ENCODE data around the gene SRSF9.
A peak's percentile ranks its signal among the peaks of the same experiment; 100 is the strongest.
"Not testable (repeated sequence)": the region's sequence is repeated elsewhere in the genome, so short reads cannot be mapped to it uniquely, and the experiment has no call there.

SRSF9 gene

DNA sequence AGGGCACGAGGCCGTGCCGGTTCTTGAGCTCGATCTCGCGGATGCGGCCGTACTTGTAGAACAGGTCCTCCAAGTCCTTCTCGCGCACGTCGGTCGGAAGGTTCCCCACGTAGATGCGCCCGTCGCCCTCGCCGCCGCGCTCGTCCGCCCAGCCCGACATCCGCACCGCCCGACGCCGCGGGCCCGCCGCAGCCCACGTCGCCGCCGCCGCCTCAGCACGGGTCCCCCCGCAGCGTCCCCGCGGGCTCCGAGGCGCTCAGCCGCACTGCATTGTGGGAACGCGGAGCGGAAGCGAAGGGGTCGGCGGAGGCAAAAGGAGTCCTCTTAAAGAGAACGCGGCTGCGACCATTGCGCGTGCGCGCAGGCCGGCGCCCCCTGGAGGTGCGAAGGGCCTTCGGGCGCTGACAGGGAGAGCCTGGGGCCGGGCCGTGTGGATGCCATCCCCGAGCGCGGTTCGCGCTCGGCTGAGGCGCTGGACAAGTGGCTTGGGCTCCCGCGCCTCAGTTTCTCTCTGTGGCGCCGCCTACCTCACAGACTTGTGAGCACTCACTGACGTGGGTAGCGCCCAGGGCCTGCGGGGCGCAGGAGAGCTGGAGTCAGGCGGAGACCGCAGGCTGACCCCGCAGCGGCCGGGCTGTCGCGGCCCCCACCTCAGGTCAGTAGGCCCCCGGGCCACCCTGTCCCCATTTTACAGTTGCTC lies at the start of gene SRSF9:
Gene SRSF9 (minus strand): TSS at position 299 of the 700 bp plus-strand sequence. CDS start 139 bp downstream, at position 160.
- ATAC-seq, result peak; percentile 88
- TF ChIP-seq PATZ1 (CRISPR knock-in tag; IDR thresholded peaks at IDR 0.05; ENCODE audit: borderline replicate concordance) (peak; percentile 42; the same call in 1 of the 2 replicates), SNAI2 (CRISPR knock-in tag; IDR thresholded peaks at IDR 0.05) (no peak)

- ATAC-seq, result not testable (repeated sequence)
Measured at GRCh38 chr12:120519324-120519723, 49.8 kb upstream of the SRSF9 start.

DNA sequence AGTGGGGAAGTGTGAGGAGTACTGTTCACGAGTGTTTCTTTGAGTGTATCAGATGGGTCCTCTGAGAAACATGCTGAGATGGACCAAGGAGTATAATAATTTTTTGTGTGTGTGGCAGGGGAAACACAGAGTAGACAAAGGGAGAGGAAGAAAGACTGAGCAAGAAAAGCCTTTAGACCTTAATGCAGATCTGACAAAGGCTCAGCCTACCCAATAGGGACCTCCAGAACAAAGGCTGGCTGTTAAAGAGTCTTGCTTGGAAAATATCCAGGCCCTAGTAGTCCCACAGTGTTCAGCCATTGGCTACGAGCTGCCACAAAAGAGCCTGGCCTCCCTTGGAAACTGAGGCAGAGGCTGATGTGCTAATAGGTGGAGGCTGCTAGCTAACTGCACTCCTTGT lies 45.9 kb upstream of the SRSF9 start:
- ATAC-seq, result no peak
- TF ChIP-seq, protein P1, sequence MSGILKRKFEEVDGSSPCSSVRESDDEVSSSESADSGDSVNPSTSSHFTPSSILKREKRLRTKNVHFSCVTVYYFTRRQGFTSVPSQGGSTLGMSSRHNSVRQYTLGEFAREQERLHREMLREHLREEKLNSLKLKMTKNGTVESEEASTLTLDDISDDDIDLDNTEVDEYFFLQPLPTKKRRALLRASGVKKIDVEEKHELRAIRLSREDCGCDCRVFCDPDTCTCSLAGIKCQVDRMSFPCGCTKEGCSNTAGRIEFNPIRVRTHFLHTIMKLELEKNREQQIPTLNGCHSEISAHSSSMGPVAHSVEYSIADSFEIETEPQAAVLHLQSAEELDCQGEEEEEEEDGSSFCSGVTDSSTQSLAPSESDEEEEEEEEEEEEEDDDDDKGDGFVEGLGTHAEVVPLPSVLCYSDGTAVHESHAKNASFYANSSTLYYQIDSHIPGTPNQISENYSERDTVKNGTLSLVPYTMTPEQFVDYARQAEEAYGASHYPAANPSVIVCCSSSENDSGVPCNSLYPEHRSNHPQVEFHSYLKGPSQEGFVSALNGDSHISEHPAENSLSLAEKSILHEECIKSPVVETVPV (CRISPR knock-in tag; IDR thresholded peaks at IDR 0.05), result no peak
- no peak for TF ChIP-seq ZNF565 (CRISPR knock-in tag; conservative IDR thresholded peaks at IDR 0.05; ENCODE audit: low read depth)
- TF ChIP-seq ZFP3 (CRISPR knock-in tag; IDR thresholded peaks at IDR 0.05), result no peak
- TF ChIP-seq OSR1 (CRISPR knock-in tag; IDR thresholded peaks at IDR 0.05), result no peak
- TF ChIP-seq POU6F1 (CRISPR knock-in tag; IDR thresholded peaks at IDR 0.05; ENCODE audit: borderline replicate concordance, low read depth), result no peak
- no peak for TF ChIP-seq TSHZ2 (CRISPR knock-in tag; IDR thresholded peaks at IDR 0.05)

- no peak for ATAC-seq
- TF ChIP-seq ZNF8 (CRISPR knock-in tag; IDR thresholded peaks at IDR 0.05), result no peak
- TF ChIP-seq PPARA (CRISPR knock-in tag; IDR thresholded peaks at IDR 0.05; ENCODE audit: borderline replicate concordance), result no peak
- TF ChIP-seq BACH2 (CRISPR knock-in tag; IDR thresholded peaks at IDR 0.05; ENCODE audit: borderline replicate concordance), result no peak
- no peak for TF ChIP-seq ARNTL (CRISPR knock-in tag; IDR thresholded peaks at IDR 0.05; ENCODE audit: borderline replicate concordance, low read depth)
- TF ChIP-seq TCF4 (CRISPR knock-in tag; IDR thresholded peaks at IDR 0.05; ENCODE audit: borderline replicate concordance), result no peak
- TF ChIP-seq OSR1 (CRISPR knock-in tag; IDR thresholded peaks at IDR 0.05), result no peak
- no peak for TF ChIP-seq CSDC2 (CRISPR knock-in tag; IDR thresholded peaks at IDR 0.05)
- TF ChIP-seq TOX (CRISPR knock-in tag; IDR thresholded peaks at IDR 0.05; ENCODE audit: borderline replicate concordance), result no peak
- no peak for TF ChIP-seq CREB5 (CRISPR knock-in tag; IDR thresholded peaks at IDR 0.05; ENCODE audit: low read depth)
Measured at GRCh38 chr12:120514002-120514401, 44.5 kb upstream of the SRSF9 start.

DNA sequence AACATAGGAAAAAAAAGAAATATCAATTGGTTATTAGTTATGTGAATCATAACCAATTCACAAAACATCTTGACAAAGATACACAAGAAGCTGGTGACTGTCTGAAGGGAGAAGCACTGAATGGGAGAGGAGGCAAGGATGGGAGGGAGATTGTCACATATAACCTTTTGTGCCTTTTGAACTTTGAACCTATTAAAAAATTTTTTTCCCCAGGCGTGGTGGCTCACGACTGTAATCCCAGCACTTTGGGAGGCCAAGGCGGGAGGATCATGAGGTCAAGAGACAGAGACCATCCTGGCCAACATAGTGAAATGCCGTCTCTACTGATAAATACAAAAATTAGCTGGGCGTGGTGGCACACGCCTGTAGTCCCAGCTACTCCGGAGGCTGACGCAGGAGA lies 39.0 kb upstream of the SRSF9 start:
- no peak for ATAC-seq

More for the DNA sequence above, 39.0 kb upstream of the SRSF9 start:
- no peak for TF ChIP-seq ZFP30 (CRISPR knock-in tag; IDR thresholded peaks at IDR 0.05)
- TF ChIP-seq ZNF8 (CRISPR knock-in tag; IDR thresholded peaks at IDR 0.05), result no peak
- no peak for TF ChIP-seq CSDC2 (CRISPR knock-in tag; IDR thresholded peaks at IDR 0.05)
- no peak for TF ChIP-seq TCF4 (CRISPR knock-in tag; IDR thresholded peaks at IDR 0.05; ENCODE audit: borderline replicate concordance)
- TF ChIP-seq RARB (CRISPR knock-in tag; IDR thresholded peaks at IDR 0.05), result no peak
- TF ChIP-seq TOX (CRISPR knock-in tag; IDR thresholded peaks at IDR 0.05; ENCODE audit: borderline replicate concordance), result no peak
- TF ChIP-seq GLIS3 (CRISPR knock-in tag; IDR thresholded peaks at IDR 0.05), result no peak
- no peak for TF ChIP-seq POU6F1 (CRISPR knock-in tag; IDR thresholded peaks at IDR 0.05; ENCODE audit: borderline replicate concordance, low read depth)
- TF ChIP-seq ISL1 (CRISPR knock-in tag; IDR thresholded peaks at IDR 0.05), result no peak
- no peak for TF ChIP-seq ZFP3 (CRISPR knock-in tag; IDR thresholded peaks at IDR 0.05)

Measured in SK-N-SH treated with all-trans-retinoic acid at 6 μM for 48 hours (cell line).